Fibroblast of the aortic adventitia (primary cell): ENCODE results near the gene SDS. TPM values are rescaled to one million over a fixed set of nuclear protein-coding genes. Genes with fewer than 3 reads are reported as not detected.
A peak's percentile ranks its signal among the peaks of the same experiment; 100 is the strongest.

Experiments used
- DNase-seq: peaks from one replicate; pipeline ENCODE4 v3.0.0-alpha.2; 2010; ENCODE audit warnings: low read depth
- H3K4me3 ChIP-seq: 2 replicates; pipeline ENCODE4 v1.5.1; 2011; ENCODE audit warnings: low read depth, mild to moderate bottlenecking, control low read depth, low read length, moderate library complexity
- CTCF ChIP-seq: IDR thresholded peaks from 2 replicates; pipeline ENCODE4 v1.5.1; 2011; ENCODE audit warnings: mild to moderate bottlenecking, low read length, control low read depth, inconsistent platforms; ENCODE audit not compliant: insufficient read depth
- total RNA-seq: library from RNA; depleted of rRNA; stranded (reverse); fragments of >200 nt; gene quantifications from 2 replicates; pipeline ENCODE4 v1.2.3, GENCODE V29; 2012; ENCODE audit warnings: low replicate concordance

SDS gene
- total RNA-seq, 1 donor = not detected

- TF ChIP-seq CTCF = no peak
- no peak for DNase-seq
- no peak overlapping the region for H3K4me3 ChIP-seq
Observed at GRCh38 chr12:113382206-113382605, 21.5 kb downstream of the SDS start.

- TF ChIP-seq CTCF = no peak
- H3K4me3 ChIP-seq = no peak overlapping the region
- DNase-seq = no peak
Observed at GRCh38 chr12:113381220-113381619, 22.5 kb downstream of the SDS start.

- no peak for DNase-seq
- TF ChIP-seq CTCF = peak; percentile 32
- H3K4me3 ChIP-seq = no peak overlapping the region
Observed at GRCh38 chr12:113378291-113378690, 25.4 kb downstream of the SDS start.

- no peak for DNase-seq
Observed at GRCh38 chr12:113374823-113375428, 28.8 kb downstream of the SDS start.

GRCh38 chr12:113373969-113374368 is 29.7 kb downstream of the SDS start:
- no peak for DNase-seq
- H3K4me3 ChIP-seq = no peak overlapping the region
- no peak for TF ChIP-seq CTCF

More at GRCh38 chr12:113374823-113375428, 28.8 kb downstream of the SDS start:
- H3K4me3 ChIP-seq = no peak overlapping the region
- TF ChIP-seq CTCF = no peak

GRCh38 chr12:113373440-113373839 is 30.2 kb downstream of the SDS start:
- no peak overlapping the region for H3K4me3 ChIP-seq
- no peak for TF ChIP-seq CTCF
- DNase-seq = no peak

- no peak overlapping the region for H3K4me3 ChIP-seq
- no peak for TF ChIP-seq CTCF
- DNase-seq = no peak
Observed at GRCh38 chr12:113372371-113372770, 31.3 kb downstream of the SDS start.
